Measurements from ENCODE around the gene DPYD. TPM values are rescaled to one million over a fixed set of nuclear protein-coding genes. Genes with fewer than 3 reads are reported as not detected.

The DPYD gene
- total RNA-seq, 1 donor from 2014 or later = 8.5 TPM

GRCh38 chr1:97382206-97382605 lies 538.6 kb downstream of the DPYD start:
- H3K4me3 Mint-ChIP-seq = no peak overlapping the region
- H3K36me3 Mint-ChIP-seq = no peaks in the 10 kb centered on the region
- no peak for TF ChIP-seq CTCF (conservative IDR thresholded peaks at IDR 0.05)
- peaks cover 5% of the 10 kb centered on the region for H3K9me3 Mint-ChIP-seq
- DNase-seq (ENCODE audit: extremely low spot score, unreplicated experiment) = no peak
- H3K4me1 Mint-ChIP-seq (ENCODE audit: unreplicated experiment) = no peaks in the 10 kb centered on the region
- H3K27me3 Mint-ChIP-seq = no peaks in the 10 kb centered on the region
- H3K27ac Mint-ChIP-seq = no peak overlapping the region

GRCh38 chr1:97379387-97380075 lies 541.3 kb downstream of the DPYD start:
- Mint-ChIP-seq H3K27ac (no peak overlapping the region), H3K4me1 (ENCODE audit: unreplicated experiment) (no peaks in the 10 kb centered on the region), H3K4me3 (no peak overlapping the region), H3K27me3 (no peaks in the 10 kb centered on the region), H3K36me3 (no peaks in the 10 kb centered on the region), H3K9me3 (peaks cover 2% of the 10 kb centered on the region)
- no peak for TF ChIP-seq CTCF (conservative IDR thresholded peaks at IDR 0.05)
- no peak for DNase-seq (ENCODE audit: extremely low spot score, unreplicated experiment)

- no peak for DNase-seq (ENCODE audit: extremely low spot score, unreplicated experiment)
- H3K4me1 Mint-ChIP-seq (ENCODE audit: unreplicated experiment) = no peaks in the 10 kb centered on the region
- H3K27ac Mint-ChIP-seq = no peak overlapping the region
- no peaks in the 10 kb centered on the region for H3K27me3 Mint-ChIP-seq
- H3K36me3 Mint-ChIP-seq = no peaks in the 10 kb centered on the region
- no peaks in the 10 kb centered on the region for H3K9me3 Mint-ChIP-seq
- TF ChIP-seq CTCF (conservative IDR thresholded peaks at IDR 0.05) = no peak
- no peak overlapping the region for H3K4me3 Mint-ChIP-seq
These were observed 542.2 kb downstream of the DPYD start for GRCh38 chr1:97378596-97378995.

- Mint-ChIP-seq H3K4me1 (ENCODE audit: unreplicated experiment) (no peaks in the 10 kb centered on the region), H3K9me3 (no peaks in the 10 kb centered on the region), H3K36me3 (no peaks in the 10 kb centered on the region), H3K27ac (no peak overlapping the region), H3K4me3 (no peak overlapping the region), H3K27me3 (no peaks in the 10 kb centered on the region)
- DNase-seq (ENCODE audit: extremely low spot score, unreplicated experiment) = no peak
- no peak for TF ChIP-seq CTCF (conservative IDR thresholded peaks at IDR 0.05)
These were observed 543.3 kb downstream of the DPYD start for GRCh38 chr1:97377432-97378034.

- DNase-seq (ENCODE audit: extremely low spot score, unreplicated experiment) = no peak
- no peaks in the 10 kb centered on the region for H3K9me3 Mint-ChIP-seq
- H3K27ac Mint-ChIP-seq = no peak overlapping the region
- no peaks in the 10 kb centered on the region for H3K4me1 Mint-ChIP-seq (ENCODE audit: unreplicated experiment)
- H3K36me3 Mint-ChIP-seq = no peaks in the 10 kb centered on the region
- TF ChIP-seq CTCF (conservative IDR thresholded peaks at IDR 0.05) = no peak
- H3K27me3 Mint-ChIP-seq = no peaks in the 10 kb centered on the region
- no peak overlapping the region for H3K4me3 Mint-ChIP-seq
These were observed 547.8 kb downstream of the DPYD start for GRCh38 chr1:97373000-97373399.
